GM20431 (cell line): Measurements from ENCODE around the gene SYCE1.
"Not testable (repeated sequence)": the region's sequence is repeated elsewhere in the genome, so short reads cannot be mapped to it uniquely, and the experiment has no call there.

Experiments used
- in situ Hi-C: fragments of 300-500 bp; cut with MseI, MboI; formaldehyde crosslinking; loops from one replicate; pipeline ENCODE4 v1.15.0; 2020; ENCODE audit warnings: low sequenced_read_pairs; ENCODE audit not compliant: unreplicated experiment

The SYCE1 gene

GRCh38 chr10:133520193-133520738 lies 45.1 kb downstream of the SYCE1 start:
- in situ Hi-C loops, result no loop called here

- in situ Hi-C loops, result not testable (repeated sequence)
Measured at GRCh38 chr10:133518517-133518916, 46.9 kb downstream of the SYCE1 start.

GRCh38 chr10:133516057-133516456 lies 49.3 kb downstream of the SYCE1 start:
- in situ Hi-C loops, result no loop called here

GRCh38 chr10:133515471-133515870 lies 49.9 kb downstream of the SYCE1 start:
- in situ Hi-C loops, result no loop called here

- in situ Hi-C loops, result no loop called here
Measured at GRCh38 chr10:133511907-133512528, 53.4 kb downstream of the SYCE1 start.

GRCh38 chr10:133511408-133511807 lies 54.0 kb downstream of the SYCE1 start:
- in situ Hi-C loops, result no loop called here

GRCh38 chr10:133509700-133510099 lies 55.7 kb downstream of the SYCE1 start:
- in situ Hi-C loops, result no loop called here
